ENCODE measurements around the gene RBM19.

DNA sequence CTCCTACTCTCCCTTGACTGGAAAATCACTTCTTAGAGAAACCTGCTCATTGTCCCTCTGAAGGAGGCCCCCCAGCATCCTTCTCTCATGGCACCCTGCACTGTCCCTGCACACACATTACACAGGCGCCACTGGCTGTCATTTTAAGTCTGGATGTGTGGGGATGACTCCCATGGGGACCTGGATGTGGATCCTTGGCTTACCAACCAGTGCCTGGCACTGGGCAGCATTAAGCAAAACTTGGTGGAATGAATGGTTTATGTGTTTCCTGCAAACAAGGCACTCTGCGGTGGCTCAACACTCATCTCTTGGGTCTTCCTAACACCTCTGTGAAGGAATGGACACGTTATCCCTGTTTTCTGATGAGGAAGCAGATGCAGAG lies 162.4 kb downstream of the RBM19 start:
- TF ChIP-seq, protein P1, sequence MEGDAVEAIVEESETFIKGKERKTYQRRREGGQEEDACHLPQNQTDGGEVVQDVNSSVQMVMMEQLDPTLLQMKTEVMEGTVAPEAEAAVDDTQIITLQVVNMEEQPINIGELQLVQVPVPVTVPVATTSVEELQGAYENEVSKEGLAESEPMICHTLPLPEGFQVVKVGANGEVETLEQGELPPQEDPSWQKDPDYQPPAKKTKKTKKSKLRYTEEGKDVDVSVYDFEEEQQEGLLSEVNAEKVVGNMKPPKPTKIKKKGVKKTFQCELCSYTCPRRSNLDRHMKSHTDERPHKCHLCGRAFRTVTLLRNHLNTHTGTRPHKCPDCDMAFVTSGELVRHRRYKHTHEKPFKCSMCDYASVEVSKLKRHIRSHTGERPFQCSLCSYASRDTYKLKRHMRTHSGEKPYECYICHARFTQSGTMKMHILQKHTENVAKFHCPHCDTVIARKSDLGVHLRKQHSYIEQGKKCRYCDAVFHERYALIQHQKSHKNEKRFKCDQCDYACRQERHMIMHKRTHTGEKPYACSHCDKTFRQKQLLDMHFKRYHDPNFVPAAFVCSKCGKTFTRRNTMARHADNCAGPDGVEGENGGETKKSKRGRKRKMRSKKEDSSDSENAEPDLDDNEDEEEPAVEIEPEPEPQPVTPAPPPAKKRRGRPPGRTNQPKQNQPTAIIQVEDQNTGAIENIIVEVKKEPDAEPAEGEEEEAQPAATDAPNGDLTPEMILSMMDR (IDR thresholded peaks at IDR 0.05) = no peak
- TF ChIP-seq POLR2A (IDR thresholded peaks at IDR 0.05) = no peak

All from lower leg skin (tissue), 3 donors.